T47D (cell line): ENCODE results near the gene ATP6V0E2.
A peak's percentile ranks its signal among the peaks of the same experiment; 100 is the strongest.

ENCODE experiments used
- DNase-seq, 2 experiments: peaks; one replicate each; pipeline versions ENCODE4 v3.0.0 to v3.0.0-alpha.2; 2011 to 2012; ENCODE audit warnings: low read depth in 1 of 2, low spot score in 1 of 2
- JUND ChIP-seq: IDR thresholded peaks from 2 replicates; pipeline ENCODE4 v1.6.1; 2012; ENCODE audit warnings: low read depth
- in situ Hi-C: cut with HindIII; loops from 2 replicates; pipeline ENCODE4 v1.10.0; 2016; ENCODE audit warnings: low sequenced_read_pairs, low pct_unique_long_range_greater_than_20kb

Gene ATP6V0E2

DNA sequence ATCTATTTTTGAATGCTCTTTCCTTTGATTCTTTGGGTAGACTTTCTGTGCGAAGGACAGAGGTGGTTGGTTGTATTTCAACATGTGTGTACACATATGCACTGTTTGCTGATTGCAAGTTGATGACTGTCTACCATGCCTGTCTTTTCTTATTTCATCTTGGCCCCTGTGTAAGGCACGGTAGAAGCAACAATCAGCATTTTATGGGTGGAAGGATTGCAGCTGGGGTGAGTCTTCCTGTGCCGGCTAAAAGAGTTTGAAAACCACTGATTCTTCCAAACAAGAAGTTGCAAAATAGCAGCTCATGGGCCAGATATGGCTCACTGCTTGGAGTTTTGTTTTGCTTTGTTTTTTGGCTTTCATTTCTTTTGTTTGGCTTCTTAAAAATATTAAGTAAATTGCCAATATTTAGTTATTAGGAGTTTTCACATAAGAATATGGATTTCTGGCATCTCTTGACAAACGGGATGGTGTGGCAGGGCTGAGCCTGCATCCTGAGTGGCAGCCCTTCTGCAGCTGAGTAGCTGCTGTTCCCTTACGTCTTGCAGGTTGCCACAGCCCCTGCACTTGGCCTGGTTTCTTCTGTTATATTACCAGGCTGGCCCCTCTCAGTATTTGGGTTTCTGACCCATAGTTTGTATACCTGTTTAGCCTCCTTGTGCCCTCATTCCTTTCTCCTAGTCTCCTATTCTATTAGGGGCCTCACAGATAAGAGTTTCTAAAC is 28.4 kb upstream of the ATP6V0E2 start:
- no peak for TF ChIP-seq JUND
- in situ Hi-C loops, result no loop called here

DNA sequence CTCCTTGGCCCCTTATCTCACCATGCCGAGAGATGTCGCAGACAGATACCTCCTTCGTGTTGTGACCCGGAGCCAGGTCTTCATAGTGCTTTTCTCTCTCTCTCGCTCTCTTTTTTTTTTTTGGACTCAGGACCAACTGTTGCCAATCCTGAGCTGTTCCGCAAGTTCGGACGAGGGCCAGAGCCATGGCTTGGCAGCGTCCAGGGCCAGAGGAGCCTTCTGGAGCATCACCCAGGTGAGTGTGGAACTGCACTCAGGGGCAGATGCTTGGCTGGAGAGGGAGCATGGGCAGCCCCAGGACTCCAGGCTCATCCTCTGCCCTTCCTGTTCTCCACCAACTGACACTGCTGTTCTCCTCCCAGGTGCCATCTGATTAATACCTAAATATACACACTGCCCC is 27.7 kb upstream of the ATP6V0E2 start:
- TF ChIP-seq JUND, result no peak
- in situ Hi-C loops, result no loop called here
- no peak for DNase-seq

More for the DNA sequence above, 28.4 kb upstream of the ATP6V0E2 start:
- DNase-seq, result no peak

DNA sequence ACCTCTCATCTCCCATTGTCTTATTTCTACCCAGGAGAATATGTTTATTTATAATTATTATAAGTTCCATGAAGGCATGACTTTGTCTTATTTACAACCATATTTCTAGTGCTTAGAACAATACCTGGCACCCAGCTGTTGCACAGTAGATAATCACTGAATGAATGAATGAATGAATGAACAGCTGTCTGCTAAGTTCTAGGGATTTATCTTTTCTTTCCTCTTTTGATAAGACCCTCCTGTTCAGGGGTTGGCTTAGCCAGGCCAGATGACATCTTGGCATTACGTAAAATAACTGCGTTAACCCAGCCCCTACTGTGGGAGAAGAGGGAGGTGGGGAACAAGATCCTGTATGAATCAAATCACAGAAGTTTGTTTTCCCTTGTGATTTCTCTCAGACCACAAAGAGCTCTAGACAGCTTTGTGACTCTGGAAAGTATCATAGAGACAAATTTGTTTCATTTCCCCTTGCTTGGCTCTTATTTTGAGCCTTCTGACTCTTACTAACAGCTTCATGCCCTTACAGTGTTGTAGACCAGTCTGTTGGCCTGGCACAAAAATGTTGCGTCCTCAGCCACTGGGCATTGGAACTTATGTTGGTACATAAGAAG is 27.2 kb upstream of the ATP6V0E2 start:
- in situ Hi-C loops, result no loop called here
- no peak for DNase-seq
- TF ChIP-seq JUND, result no peak

DNA sequence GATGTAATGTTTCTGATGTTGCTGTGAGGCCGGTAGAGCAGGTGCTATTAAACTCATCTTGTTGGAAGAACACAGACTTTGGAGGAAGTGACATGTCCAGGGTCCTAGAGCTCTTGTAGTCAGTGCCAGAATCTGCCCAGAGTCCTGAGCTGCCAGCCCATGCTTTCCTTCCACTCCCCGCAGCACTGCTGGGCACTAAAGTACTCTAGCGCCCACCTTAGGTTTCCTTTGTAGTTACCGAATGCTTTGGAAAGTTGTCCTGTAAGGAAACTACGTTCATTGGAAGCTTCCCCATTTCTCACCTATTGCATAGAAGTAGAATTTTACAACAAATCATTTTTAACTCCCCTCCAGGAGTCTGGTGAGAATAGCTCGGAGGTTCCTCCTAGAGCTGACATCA is 24.6 kb upstream of the ATP6V0E2 start:
- TF ChIP-seq JUND, result no peak
- in situ Hi-C loops, result no loop called here
- no peak for DNase-seq

DNA sequence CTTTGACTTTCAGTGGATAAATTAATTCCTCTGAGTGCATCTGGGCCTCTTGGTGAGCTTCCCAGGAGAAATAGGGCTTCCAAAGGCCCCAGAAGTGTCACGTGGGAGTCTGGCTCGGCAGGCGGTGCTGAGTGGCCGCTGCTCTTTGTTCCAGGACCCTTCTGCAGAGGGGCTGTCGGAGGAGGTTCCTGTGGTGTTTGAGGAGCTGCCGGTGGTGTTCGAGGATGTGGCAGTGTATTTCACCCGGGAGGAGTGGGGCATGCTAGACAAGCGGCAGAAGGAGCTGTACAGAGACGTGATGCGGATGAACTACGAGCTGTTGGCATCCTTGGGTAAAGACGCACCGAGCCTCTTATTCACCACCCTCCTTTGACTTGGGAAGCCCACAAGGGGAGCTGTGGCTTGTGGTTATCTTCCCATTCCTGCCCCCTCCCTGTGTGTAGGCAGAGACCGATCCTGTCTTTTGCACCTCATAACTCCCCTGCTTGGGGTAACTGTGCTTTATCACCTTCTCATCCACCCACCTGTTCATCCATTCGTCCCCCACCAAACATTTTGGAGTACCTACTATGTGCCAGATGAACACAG is 23.7 kb upstream of the ATP6V0E2 start:
- in situ Hi-C loops, result no loop called here
- no peak for TF ChIP-seq JUND
- DNase-seq, result no peak

DNA sequence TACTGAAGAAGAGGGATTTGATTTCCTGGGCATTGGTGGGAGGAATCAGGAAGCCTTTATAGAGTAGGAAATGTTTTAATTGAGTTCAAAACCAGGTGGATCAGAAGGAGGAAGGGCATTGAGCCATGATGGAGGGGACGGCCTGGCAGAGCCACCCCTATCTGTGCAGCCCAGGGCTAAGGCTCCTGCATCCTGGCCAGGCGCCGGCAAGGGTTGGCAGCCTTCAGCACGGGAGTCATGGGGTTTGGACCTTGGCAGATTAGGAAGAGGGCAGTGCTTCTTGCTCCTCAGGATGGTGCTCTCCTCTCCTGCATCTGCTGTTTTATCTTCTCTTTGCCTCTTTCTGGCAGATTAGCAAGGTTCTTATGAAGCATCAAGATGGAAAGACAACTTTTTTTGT is 23.1 kb upstream of the ATP6V0E2 start:
- DNase-seq, result no peak
- in situ Hi-C loops, result no loop called here
- no peak for TF ChIP-seq JUND

DNA sequence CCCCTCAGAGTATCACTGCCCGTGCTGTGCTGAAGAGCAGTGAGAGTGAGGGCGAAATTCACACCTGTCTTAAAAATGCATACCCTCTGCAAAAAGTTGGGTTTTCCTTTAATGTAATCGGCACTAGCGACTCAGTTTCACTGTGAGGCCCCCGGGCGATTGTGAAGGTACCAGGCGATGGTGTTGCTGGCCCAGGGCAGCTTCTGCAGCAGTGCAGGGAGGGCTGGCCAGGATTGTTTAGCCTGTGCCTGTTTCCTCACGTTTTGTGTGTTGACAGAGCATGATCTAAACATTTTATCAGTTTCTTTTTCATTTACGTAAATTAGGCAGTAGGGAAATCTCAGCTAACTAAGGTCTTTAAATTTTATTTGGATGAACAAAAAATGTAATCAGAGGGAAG is 22.3 kb upstream of the ATP6V0E2 start:
- TF ChIP-seq JUND, result no peak
- DNase-seq, result no peak
- in situ Hi-C loops, result no loop called here

DNA sequence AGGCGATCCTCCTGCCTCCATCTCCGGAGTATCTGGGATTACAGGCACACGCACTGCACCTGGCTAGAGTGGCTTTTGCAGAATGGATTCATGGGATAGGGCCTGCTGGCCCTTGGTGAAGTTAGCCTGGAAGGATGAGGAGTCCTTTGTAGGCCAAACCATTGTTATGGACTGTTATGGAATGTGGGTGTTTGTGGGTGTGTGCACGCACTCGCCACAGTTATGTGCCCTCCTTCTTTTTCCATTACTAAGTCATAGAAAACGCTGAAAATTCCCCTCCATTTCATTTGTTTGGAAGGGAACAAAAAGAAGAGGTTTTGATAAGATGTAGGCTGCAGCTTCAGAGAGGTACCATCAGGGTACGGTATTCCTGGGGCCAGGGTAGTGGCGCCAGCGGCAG is 20.6 kb upstream of the ATP6V0E2 start:
- in situ Hi-C loops, result no loop called here
- TF ChIP-seq JUND, result no peak
- DNase-seq, result no peak

DNA sequence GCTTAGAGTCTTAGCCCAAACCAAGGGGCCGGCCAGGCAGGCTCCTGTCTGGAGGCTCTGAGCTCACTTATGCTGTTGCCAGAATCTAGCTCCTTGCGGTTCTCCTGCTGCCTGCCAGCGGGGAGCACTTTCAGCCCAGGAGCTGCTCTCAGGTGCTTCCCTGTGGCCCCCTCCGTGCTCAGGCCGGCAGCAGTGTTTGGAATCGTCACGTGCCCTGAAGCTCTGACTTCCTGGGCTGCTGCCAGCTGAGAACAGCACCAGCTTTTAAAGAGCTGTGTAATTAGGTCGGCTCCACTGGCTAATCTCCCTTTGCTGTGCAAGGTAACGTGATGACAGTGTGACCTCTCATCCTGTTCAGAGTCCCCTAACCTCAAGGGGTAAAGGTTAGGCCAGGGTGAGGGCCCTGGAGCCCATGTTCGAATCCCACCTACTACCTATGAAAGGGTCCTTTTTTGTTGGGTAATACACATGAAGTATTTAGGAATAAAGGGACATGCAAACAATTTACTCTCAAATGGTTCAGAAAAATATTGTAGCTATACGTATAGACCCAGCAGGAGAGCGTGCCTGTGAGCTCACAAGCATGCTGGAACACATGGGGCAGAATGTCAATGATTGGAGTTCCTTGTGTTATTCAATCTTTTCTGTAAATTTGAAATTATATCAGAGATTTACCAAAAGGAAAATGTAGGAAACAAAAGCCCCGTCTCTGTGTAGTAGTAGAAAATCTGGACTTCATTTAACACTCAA is 19.0 kb upstream of the ATP6V0E2 start:
- DNase-seq, result peak; percentile 49 to 53
- in situ Hi-C loops, result no loop called here
- TF ChIP-seq JUND, result no peak

DNA sequence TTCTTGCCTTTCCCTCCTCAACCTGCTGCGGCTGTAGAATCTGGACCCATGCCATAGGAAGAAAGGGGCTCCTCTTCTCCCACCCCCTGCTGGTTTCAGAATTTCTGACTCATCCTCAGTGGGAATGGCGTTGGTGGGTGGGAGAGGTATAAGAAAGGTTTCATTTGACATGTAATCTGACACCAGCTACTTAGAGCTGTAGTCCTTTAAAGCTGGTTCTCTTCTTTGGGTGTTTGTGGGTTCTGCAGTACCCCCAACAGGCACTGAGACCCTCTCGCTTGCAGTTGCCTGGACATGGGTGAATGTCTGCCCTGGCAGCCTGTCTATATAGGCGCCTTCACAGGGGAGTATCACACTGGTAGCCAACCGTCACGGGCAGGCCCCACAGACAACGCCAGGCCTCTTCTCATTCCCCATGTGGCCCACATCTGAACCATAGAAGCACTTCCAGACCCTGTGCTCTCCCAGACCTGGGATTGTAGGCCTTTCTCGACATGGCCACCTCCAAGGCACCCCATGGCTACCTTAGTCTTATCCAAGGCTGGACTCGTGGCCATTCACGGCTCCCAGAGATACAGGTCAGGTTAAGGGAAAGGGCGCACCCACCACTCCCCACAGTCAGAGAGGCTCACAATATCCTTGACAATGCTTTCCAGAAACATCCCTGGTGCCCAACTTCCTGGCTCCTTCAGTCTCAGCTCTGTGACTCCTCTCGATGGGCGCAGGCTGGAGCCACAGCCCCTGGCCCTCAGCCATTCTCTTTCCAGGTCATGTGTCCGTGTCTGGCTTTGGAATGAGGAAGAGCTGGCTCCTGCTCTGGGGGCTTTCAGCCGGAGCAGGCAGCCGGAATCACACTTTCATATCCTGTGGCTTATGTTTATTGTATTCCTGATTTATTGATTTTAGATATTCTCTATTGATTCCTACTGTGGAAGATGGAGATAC is 18.1 kb upstream of the ATP6V0E2 start:
- no peak for DNase-seq
- in situ Hi-C loops, result no loop called here
- no peak for TF ChIP-seq JUND

DNA sequence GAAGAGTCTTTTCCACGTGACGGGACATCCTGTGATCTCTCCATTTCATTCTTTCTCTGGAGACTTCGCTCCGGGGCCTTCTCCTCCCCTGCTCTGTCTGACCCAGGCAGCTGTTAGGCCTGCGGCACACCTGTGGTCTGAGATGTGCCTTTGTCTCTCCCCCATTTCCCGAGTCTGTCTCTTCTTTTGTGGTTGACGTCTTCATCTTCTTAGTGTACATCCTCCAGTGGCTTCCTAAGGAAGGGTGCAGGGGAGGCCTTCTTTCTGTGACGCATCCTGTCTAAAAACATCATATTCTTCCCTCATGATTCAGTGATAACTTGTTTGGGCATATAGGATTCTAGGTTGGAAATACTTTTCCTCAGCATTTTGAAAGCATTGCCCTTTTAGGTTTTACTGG is 17.2 kb upstream of the ATP6V0E2 start:
- TF ChIP-seq JUND, result no peak
- in situ Hi-C loops, result no loop called here
- no peak for DNase-seq

DNA sequence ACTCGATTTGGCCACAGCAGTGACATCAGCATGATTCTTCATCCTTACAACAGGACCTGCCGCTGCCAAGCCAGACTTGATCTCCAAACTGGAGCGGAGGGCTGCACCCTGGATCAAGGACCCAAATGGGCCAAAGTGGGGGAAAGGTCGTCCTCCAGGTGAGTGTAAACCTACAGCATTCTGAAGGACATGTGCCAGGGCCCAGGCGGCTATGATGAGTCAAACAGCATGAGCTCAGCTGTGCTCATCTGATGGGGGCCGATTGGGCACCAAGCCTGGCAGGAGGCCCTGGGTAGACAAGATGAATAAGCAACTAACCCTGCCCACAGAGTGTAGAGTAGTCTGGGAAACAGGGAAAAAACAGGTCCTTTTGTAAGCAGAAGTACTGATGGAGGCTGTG is 14.4 kb upstream of the ATP6V0E2 start:
- in situ Hi-C loops, result no loop called here
- TF ChIP-seq JUND, result no peak

More for the DNA sequence above, 14.4 kb upstream of the ATP6V0E2 start:
- DNase-seq, result no peak
